ENCODE measurements around the gene BIRC7. TPM values are rescaled to one million over a fixed set of nuclear protein-coding genes. Genes with fewer than 3 reads are reported as not detected.

Gene BIRC7
- total RNA-seq, 1 experiment from 2014 or later = 0.17 TPM

GRCh38 chr20:63194007-63194796, 41.5 kb upstream of the BIRC7 start:
- ATAC-seq = no peak; the same call in 1 of the 2 replicates
- Mint-ChIP-seq H3K27me3 (ENCODE audit: low read depth) (no peaks in the 10 kb centered on the region), H3K4me1 (peaks cover 23% of the 10 kb centered on the region), H3K27ac (peak overlapping the region; percentile 70), H3K36me3 (peaks cover 19% of the 10 kb centered on the region), H3K4me3 (no peak overlapping the region), H3K9me3 (no peaks in the 10 kb centered on the region)
- CTCF ChIA-PET = interaction anchor here (1.6 to 4.4 kb wide), 4 partner anchors 11 to 86 kb away, joined by 4 to 15 read pairs (median 6); no protein-coding TSS in a partner anchor
- POLR2A ChIA-PET = no interaction called here
- DNase-seq (ENCODE audit: low spot score) = no peak
- TF ChIP-seq, protein P1, sequence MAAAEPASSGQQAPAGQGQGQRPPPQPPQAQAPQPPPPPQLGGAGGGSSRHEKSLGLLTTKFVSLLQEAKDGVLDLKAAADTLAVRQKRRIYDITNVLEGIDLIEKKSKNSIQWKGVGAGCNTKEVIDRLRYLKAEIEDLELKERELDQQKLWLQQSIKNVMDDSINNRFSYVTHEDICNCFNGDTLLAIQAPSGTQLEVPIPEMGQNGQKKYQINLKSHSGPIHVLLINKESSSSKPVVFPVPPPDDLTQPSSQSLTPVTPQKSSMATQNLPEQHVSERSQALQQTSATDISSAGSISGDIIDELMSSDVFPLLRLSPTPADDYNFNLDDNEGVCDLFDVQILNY (CRISPR knock-in tag; IDR thresholded peaks at IDR 0.05) = no peak
- TF ChIP-seq OVOL2 (CRISPR knock-in tag; IDR thresholded peaks at IDR 0.05; ENCODE audit: borderline replicate concordance) (no peak), ZNF423 (CRISPR knock-in tag; IDR thresholded peaks at IDR 0.05) (no peak), ZNF512 (CRISPR knock-in tag; IDR thresholded peaks at IDR 0.05; ENCODE audit: borderline replicate concordance) (no peak), ERG (CRISPR knock-in tag; IDR thresholded peaks at IDR 0.05) (no peak), TP53 (CRISPR knock-in tag; IDR thresholded peaks at IDR 0.05) (no peak), JUN (CRISPR knock-in tag; IDR thresholded peaks at IDR 0.05) (no peak), GABPB1 (CRISPR knock-in tag; IDR thresholded peaks at IDR 0.05) (no peak), ZNF416 (CRISPR knock-in tag; IDR thresholded peaks at IDR 0.05) (no peak), ZNF138 (CRISPR knock-in tag; conservative IDR thresholded peaks at IDR 0.05) (no peak), SP1 (CRISPR knock-in tag; conservative IDR thresholded peaks at IDR 0.05) (no peak), RORB (CRISPR knock-in tag; IDR thresholded peaks at IDR 0.05) (no peak), ELF4 (CRISPR knock-in tag; IDR thresholded peaks at IDR 0.05; ENCODE audit: low read depth) (no peak), FOXP4 (CRISPR knock-in tag; IDR thresholded peaks at IDR 0.05) (no peak)
- TF ChIP-seq, protein P2, sequence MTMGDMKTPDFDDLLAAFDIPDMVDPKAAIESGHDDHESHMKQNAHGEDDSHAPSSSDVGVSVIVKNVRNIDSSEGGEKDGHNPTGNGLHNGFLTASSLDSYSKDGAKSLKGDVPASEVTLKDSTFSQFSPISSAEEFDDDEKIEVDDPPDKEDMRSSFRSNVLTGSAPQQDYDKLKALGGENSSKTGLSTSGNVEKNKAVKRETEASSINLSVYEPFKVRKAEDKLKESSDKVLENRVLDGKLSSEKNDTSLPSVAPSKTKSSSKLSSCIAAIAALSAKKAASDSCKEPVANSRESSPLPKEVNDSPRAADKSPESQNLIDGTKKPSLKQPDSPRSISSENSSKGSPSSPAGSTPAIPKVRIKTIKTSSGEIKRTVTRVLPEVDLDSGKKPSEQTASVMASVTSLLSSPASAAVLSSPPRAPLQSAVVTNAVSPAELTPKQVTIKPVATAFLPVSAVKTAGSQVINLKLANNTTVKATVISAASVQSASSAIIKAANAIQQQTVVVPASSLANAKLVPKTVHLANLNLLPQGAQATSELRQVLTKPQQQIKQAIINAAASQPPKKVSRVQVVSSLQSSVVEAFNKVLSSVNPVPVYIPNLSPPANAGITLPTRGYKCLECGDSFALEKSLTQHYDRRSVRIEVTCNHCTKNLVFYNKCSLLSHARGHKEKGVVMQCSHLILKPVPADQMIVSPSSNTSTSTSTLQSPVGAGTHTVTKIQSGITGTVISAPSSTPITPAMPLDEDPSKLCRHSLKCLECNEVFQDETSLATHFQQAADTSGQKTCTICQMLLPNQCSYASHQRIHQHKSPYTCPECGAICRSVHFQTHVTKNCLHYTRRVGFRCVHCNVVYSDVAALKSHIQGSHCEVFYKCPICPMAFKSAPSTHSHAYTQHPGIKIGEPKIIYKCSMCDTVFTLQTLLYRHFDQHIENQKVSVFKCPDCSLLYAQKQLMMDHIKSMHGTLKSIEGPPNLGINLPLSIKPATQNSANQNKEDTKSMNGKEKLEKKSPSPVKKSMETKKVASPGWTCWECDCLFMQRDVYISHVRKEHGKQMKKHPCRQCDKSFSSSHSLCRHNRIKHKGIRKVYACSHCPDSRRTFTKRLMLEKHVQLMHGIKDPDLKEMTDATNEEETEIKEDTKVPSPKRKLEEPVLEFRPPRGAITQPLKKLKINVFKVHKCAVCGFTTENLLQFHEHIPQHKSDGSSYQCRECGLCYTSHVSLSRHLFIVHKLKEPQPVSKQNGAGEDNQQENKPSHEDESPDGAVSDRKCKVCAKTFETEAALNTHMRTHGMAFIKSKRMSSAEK (CRISPR knock-in tag; IDR thresholded peaks at IDR 0.05; ENCODE audit: borderline replicate concordance) = no peak
- TF ChIP-seq, protein P3, sequence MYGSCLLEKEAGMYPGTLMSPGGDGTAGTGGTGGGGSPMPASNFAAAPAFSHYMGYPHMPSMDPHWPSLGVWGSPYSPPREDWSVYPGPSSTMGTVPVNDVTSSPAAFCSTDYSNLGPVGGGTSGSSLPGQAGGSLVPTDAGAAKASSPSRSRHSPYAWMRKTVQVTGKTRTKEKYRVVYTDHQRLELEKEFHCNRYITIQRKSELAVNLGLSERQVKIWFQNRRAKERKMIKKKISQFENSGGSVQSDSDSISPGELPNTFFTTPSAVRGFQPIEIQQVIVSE (CRISPR knock-in tag; IDR thresholded peaks at IDR 0.05; ENCODE audit: borderline replicate concordance) = no peak

Data from WTC11 (cell line).